ENCODE results near the gene MET.

The MET gene

GRCh38 chr7:116663744-116664143 is 8.3 kb upstream of the MET start:
- Histone ChIP-seq H3K79me1 (ENCODE audit: low read length) (no peaks in the 10 kb centered on the region), H2BK5ac (ENCODE audit: low read depth, low read length, poor library complexity) (no peak overlapping the region), H3K4me3 (ENCODE audit: low read depth, low read length) (no peak overlapping the region), H3K36me3 (ENCODE audit: control insufficient read depth in 1 of 2, insufficient read depth in 2 of 2, low read length in 2 of 2) (no peaks in the 10 kb centered on the region), H4K8ac (ENCODE audit: low read depth, low read length) (no peak overlapping the region), H3K9me3 (ENCODE audit: insufficient read depth, low read depth, low read length) (no peaks in the 10 kb centered on the region), H2AK5ac (ENCODE audit: low read length) (no peak overlapping the region), H3K14ac (ENCODE audit: low read length) (no peak overlapping the region), H3K18ac (ENCODE audit: low read length) (no peak overlapping the region), H3K79me2 (ENCODE audit: control insufficient read depth, insufficient read depth, low read length, poor library complexity) (no peaks in the 10 kb centered on the region), H3K4me2 (ENCODE audit: low read length) (no peak overlapping the region), H2BK12ac (ENCODE audit: low read length) (no peak overlapping the region), H3K27ac (ENCODE audit: low read depth, low read length) (no peak overlapping the region), H2AFZ (ENCODE audit: insufficient read depth, low read length, poor library complexity) (no peak overlapping the region), H3K4me1 (ENCODE audit: control insufficient read depth in 1 of 2, insufficient read depth in 2 of 2, low read length in 2 of 2) (no peaks in the 10 kb centered on the region), H3K23ac (ENCODE audit: low read length) (no peak overlapping the region), H4K12ac (ENCODE audit: low read depth, low read length) (no peak overlapping the region), H3K27me3 (ENCODE audit: insufficient read depth, low read length) (no peaks in the 10 kb centered on the region), H3K9ac (ENCODE audit: low read length) (no peak overlapping the region), H4K91ac (ENCODE audit: low read depth, low read length) (no peak overlapping the region), H2BK120ac (ENCODE audit: insufficient read depth, low read length, poor library complexity) (no peak overlapping the region), H3K4ac (ENCODE audit: low read depth, low read length) (no peak overlapping the region)
- no CpG with 5 or more reads among the region's 4 CpGs for WGBS (ENCODE audit: extremely low coverage, insufficient coverage, insufficient read length)
- no peak for DNase-seq

GRCh38 chr7:116665332-116665996 is 6.5 kb upstream of the MET start:
- Histone ChIP-seq H3K4me1 (ENCODE audit: control insufficient read depth in 1 of 2, insufficient read depth in 2 of 2, low read length in 2 of 2) (no peaks in the 10 kb centered on the region), H3K23ac (ENCODE audit: low read length) (no peak overlapping the region), H3K4me3 (ENCODE audit: low read depth, low read length) (no peak overlapping the region), H4K91ac (ENCODE audit: low read depth, low read length) (no peak overlapping the region), H2BK12ac (ENCODE audit: low read length) (no peak overlapping the region), H3K79me1 (ENCODE audit: low read length) (no peaks in the 10 kb centered on the region), H2AFZ (ENCODE audit: insufficient read depth, low read length, poor library complexity) (no peak overlapping the region), H3K79me2 (ENCODE audit: control insufficient read depth, insufficient read depth, low read length, poor library complexity) (no peaks in the 10 kb centered on the region), H4K8ac (ENCODE audit: low read depth, low read length) (no peak overlapping the region), H3K9me3 (ENCODE audit: insufficient read depth, low read depth, low read length) (no peaks in the 10 kb centered on the region), H3K14ac (ENCODE audit: low read length) (no peak overlapping the region), H3K27ac (ENCODE audit: low read depth, low read length) (no peak overlapping the region), H3K9ac (ENCODE audit: low read length) (no peak overlapping the region), H3K36me3 (ENCODE audit: control insufficient read depth in 1 of 2, insufficient read depth in 2 of 2, low read length in 2 of 2) (no peaks in the 10 kb centered on the region), H3K27me3 (ENCODE audit: insufficient read depth, low read length) (no peaks in the 10 kb centered on the region), H2BK5ac (ENCODE audit: low read depth, low read length, poor library complexity) (no peak overlapping the region), H3K4me2 (ENCODE audit: low read length) (no peak overlapping the region), H3K18ac (ENCODE audit: low read length) (no peak overlapping the region), H4K12ac (ENCODE audit: low read depth, low read length) (no peak overlapping the region), H2BK120ac (ENCODE audit: insufficient read depth, low read length, poor library complexity) (no peak overlapping the region), H3K4ac (ENCODE audit: low read depth, low read length) (no peak overlapping the region), H2AK5ac (ENCODE audit: low read length) (no peak overlapping the region)
- WGBS (ENCODE audit: extremely low coverage, insufficient coverage, insufficient read length): no CpG with 5 or more reads among the region's 2 CpGs
- DNase-seq: no peak

- Histone ChIP-seq H3K79me1 (ENCODE audit: low read length) (peaks cover 5% of the 10 kb centered on the region), H4K8ac (ENCODE audit: low read depth, low read length) (no peak overlapping the region), H3K36me3 (ENCODE audit: control insufficient read depth in 1 of 2, insufficient read depth in 2 of 2, low read length in 2 of 2) (no peaks in the 10 kb centered on the region), H3K79me2 (ENCODE audit: control insufficient read depth, insufficient read depth, low read length, poor library complexity) (peaks cover 2% of the 10 kb centered on the region), H2BK5ac (ENCODE audit: low read depth, low read length, poor library complexity) (no peak overlapping the region), H2AK5ac (ENCODE audit: low read length) (no peak overlapping the region), H2BK120ac (ENCODE audit: insufficient read depth, low read length, poor library complexity) (no peak overlapping the region), H2BK12ac (ENCODE audit: low read length) (no peak overlapping the region), H3K27ac (ENCODE audit: low read depth, low read length) (no peak overlapping the region), H2AFZ (ENCODE audit: insufficient read depth, low read length, poor library complexity) (no peak overlapping the region), H3K27me3 (ENCODE audit: insufficient read depth, low read length) (no peaks in the 10 kb centered on the region), H4K91ac (ENCODE audit: low read depth, low read length) (no peak overlapping the region), H3K4me1 (ENCODE audit: control insufficient read depth in 1 of 2, insufficient read depth in 2 of 2, low read length in 2 of 2) (peaks cover 0 to 8% of the 10 kb centered on the region in 2 experiments), H3K4me3 (ENCODE audit: low read depth, low read length) (no peak overlapping the region), H3K9ac (ENCODE audit: low read length) (no peak overlapping the region), H3K4ac (ENCODE audit: low read depth, low read length) (no peak overlapping the region), H3K18ac (ENCODE audit: low read length) (no peak overlapping the region), H3K9me3 (ENCODE audit: insufficient read depth, low read depth, low read length) (no peaks in the 10 kb centered on the region), H3K4me2 (ENCODE audit: low read length) (no peak overlapping the region), H3K14ac (ENCODE audit: low read length) (no peak overlapping the region), H3K23ac (ENCODE audit: low read length) (no peak overlapping the region), H4K12ac (ENCODE audit: low read depth, low read length) (no peak overlapping the region)
- DNase-seq: no peak
- no CpG with 5 or more reads among the region's 1 CpG for WGBS (ENCODE audit: extremely low coverage, insufficient coverage, insufficient read length)
Observed at GRCh38 chr7:116669769-116670168, 2.2 kb upstream of the MET start.

GRCh38 chr7:116670409-116671015 is 1.5 kb upstream of the MET start:
- WGBS (ENCODE audit: extremely low coverage, insufficient coverage, insufficient read length): no CpG with 5 or more reads among the region's 3 CpGs
- no peak overlapping the region for H3K27ac ChIP-seq (ENCODE audit: low read depth, low read length)
- H3K4me1 ChIP-seq (ENCODE audit: control insufficient read depth in 1 of 2, insufficient read depth in 2 of 2, low read length in 2 of 2): peaks cover 0 to 8% of the 10 kb centered on the region in 2 experiments
- no peaks in the 10 kb centered on the region for H3K36me3 ChIP-seq (ENCODE audit: control insufficient read depth in 1 of 2, insufficient read depth in 2 of 2, low read length in 2 of 2)
- H4K8ac ChIP-seq (ENCODE audit: low read depth, low read length): no peak overlapping the region
- H3K4me2 ChIP-seq (ENCODE audit: low read length): no peak overlapping the region
- H3K79me1 ChIP-seq (ENCODE audit: low read length): peaks cover 5% of the 10 kb centered on the region
- no peak overlapping the region for H4K91ac ChIP-seq (ENCODE audit: low read depth, low read length)
- no peak overlapping the region for H3K14ac ChIP-seq (ENCODE audit: low read length)
- no peak overlapping the region for H4K12ac ChIP-seq (ENCODE audit: low read depth, low read length)
- H2AK5ac ChIP-seq (ENCODE audit: low read length): no peak overlapping the region
- no peaks in the 10 kb centered on the region for H3K27me3 ChIP-seq (ENCODE audit: insufficient read depth, low read length)
- H3K23ac ChIP-seq (ENCODE audit: low read length): no peak overlapping the region
- H3K4ac ChIP-seq (ENCODE audit: low read depth, low read length): no peak overlapping the region
- H3K79me2 ChIP-seq (ENCODE audit: control insufficient read depth, insufficient read depth, low read length, poor library complexity): peaks cover 2% of the 10 kb centered on the region
- no peak overlapping the region for H2BK5ac ChIP-seq (ENCODE audit: low read depth, low read length, poor library complexity)
- no peak overlapping the region for H3K9ac ChIP-seq (ENCODE audit: low read length)
- no peaks in the 10 kb centered on the region for H3K9me3 ChIP-seq (ENCODE audit: insufficient read depth, low read depth, low read length)
- no peak overlapping the region for H3K18ac ChIP-seq (ENCODE audit: low read length)
- H3K4me3 ChIP-seq (ENCODE audit: low read depth, low read length): no peak overlapping the region
- H2BK120ac ChIP-seq (ENCODE audit: insufficient read depth, low read length, poor library complexity): no peak overlapping the region
- DNase-seq: peak in 1 of 2 donors; percentile 27
- H2AFZ ChIP-seq (ENCODE audit: insufficient read depth, low read length, poor library complexity): no peak overlapping the region
- H2BK12ac ChIP-seq (ENCODE audit: low read length): no peak overlapping the region
